Activated T-helper 1 cell treated with Interleukin-2 at 50 U/mL for 16 hours (primary cell): ENCODE data around the gene GNL1.
"Not testable (repeated sequence)": the region's sequence is repeated elsewhere in the genome, so short reads cannot be mapped to it uniquely, and the experiment has no call there.

Source experiments
- DNase-seq: peaks from one replicate; pipeline ENCODE4 v3.0.0-alpha.2; 2020; ENCODE audit warnings: low read depth

GNL1 gene

DNA sequence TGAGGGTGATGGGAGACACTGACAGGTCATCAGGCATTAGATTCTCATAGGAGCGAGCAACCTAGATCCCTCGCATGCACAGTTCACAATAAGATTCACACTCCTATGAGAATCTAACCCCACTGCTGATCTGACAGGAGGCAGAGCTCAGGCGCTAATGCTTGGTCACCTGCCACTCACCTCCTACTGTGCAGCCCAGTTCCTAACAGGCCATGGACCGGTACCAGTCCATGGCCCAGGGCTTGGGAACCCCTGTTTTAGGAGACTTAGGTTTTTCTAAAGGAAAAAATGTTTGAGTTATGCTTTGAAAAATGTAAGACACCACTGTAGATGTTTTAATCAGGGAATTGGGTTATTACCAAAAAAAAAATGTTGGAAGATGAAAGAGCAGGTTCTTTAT, 60.3 kb downstream of the GNL1 start:
- no peak for DNase-seq

DNA sequence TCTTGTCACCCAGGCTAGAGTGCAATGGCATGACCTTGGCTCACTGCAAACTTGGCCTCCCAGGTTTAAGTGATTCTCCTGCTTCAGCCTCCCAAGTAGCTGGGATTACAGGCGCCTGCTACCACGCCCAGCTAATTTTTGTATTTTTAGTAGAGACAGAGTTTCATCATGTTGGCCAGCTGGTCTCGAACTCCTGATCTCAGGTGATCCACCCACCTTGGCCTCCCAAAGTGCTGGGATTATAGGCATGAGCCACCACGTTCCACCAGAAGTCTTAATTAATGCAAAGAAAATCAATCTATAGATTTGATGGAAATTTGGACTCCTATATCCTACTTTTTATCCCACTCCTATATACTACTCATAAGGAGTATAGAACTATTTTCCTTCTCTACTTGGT, 61.2 kb downstream of the GNL1 start:
- not testable (repeated sequence) for DNase-seq

DNA sequence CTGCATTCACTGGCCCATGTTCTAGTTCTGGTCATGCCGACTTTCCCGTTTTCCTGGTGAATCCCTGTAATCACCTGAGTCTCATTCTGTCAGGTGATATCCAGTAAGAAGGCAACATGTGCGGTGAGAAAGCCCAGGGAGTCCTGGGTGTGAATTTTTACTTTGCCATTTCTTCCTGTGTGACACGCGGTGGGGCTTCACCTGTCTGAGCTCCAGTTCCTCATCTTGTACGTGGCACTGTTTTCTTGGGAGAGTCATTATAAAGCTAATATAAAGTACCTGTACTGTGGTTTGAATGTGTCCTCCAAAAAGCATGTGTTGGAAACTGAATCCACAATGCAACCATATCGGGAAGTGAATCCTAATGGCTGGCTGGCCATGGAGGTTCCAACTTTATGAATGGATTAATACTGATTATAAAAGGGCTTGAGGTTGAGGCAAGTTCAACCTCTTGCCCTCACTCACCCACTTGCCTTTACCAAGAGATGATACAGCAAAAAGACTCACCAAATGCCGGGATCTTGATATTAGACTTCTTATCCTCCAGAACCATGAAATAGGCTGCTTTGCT, 61.9 kb downstream of the GNL1 start:
- DNase-seq = no peak

DNA sequence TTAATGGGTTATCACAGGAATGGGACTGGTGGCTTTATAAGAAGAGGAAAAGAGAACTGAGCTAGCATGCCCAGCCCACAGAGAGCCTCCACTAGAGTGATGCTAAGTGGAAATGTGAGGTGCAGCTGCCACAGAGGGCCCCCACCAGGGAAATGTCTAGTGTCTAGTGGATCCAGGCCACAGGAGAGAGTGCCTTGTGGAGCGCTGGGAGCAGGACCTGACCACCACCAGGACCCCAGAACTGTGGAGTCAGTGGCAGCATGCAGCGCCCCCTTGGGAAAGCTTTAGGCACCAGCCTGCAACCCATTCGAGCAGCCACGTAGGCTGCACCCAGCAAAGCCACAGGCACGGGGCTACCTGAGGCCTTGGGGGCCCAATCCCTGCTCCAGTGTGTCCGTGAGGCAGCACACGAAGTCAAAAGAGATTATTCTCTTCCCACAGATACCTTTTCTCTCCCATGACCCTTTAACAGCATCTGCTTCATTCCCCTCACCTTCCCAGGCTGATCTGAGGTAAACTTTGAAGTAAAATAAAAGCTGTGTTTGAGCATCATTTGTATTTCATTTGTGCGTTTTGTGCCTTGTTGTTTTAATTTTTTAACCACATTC, 62.5 kb downstream of the GNL1 start:
- no peak for DNase-seq

DNA sequence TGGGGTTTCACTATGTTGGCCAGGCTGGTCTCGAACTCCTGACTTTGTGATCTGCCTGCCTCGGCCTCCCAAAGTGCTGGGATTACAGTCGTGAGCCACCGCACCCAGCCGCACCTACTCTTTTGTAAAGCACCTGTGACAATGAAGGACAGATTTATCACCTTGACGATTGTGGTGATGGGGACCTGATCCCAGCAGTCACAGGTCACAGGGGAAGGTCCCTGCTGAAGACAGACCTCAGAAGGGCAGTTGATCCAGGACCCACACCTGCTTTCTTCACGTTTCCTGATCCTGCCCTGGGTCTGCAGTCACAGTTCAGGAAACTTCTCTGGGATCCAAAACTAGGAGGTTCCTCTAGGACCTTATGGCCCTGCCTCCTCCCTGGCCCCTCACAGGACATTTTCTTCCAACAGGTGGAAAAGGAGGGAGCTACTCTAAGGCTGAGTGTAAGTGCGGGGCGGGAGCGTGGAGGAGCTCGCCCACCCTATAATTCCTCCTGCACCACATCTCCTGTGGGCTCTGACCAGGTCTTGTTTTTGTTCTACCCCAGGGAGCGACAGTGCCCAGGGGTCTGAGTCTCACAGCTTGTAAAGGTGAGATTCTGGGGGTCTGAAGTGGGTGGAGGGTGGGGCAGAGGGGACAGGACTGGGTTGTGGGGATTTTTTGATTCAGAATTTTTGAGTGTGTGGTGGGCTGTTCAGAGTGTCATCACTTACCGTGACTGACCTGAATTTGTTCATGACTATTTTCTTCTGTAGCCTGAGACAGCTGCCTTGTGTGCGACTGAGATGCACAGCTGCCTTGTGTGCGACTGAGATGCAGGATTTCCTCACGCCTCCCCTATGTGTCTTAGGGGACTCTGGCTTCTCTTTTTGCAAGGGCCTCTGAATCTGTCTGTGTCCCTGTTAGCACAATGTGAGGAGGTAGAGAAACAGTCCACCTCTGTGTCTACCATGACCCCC, 64.0 kb downstream of the GNL1 start:
- DNase-seq = no peak
